IPS DF 4.7 (cell line): Measurements from ENCODE around the gene COLGALT1.
"Not testable (repeated sequence)": the region's sequence is repeated elsewhere in the genome, so short reads cannot be mapped to it uniquely, and the experiment has no call there.

Source experiments
- DNase-seq: peaks from one replicate; pipeline ENCODE4 v3.0.0-alpha.2; 2013; ENCODE audit warnings: low spot score; ENCODE audit errors: extremely low read depth

Gene COLGALT1

DNA sequence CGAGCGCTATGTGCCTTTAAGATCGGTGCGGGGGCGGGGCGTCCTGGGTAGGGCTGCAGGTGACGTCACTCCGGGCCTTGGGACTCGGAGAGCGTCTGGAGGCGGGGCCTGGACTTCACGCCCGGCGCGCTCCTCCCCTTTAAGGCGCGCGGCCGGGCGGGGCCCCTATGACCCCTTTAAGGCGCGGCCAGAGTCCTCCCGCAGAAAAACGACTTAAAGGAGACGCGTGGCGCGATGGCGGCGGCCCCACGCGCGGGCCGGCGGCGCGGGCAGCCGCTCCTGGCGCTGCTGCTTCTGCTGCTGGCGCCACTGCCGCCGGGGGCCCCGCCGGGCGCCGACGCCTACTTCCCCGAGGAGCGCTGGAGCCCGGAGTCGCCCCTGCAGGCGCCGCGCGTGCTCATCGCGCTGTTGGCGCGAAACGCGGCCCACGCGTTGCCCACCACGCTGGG is at the start of gene COLGALT1:
Gene COLGALT1, plus strand, starts transcription at position 170 of the 449 bp plus-strand sequence. Its CDS starts 65 bp downstream, at position 235.
- no peak for DNase-seq

DNA sequence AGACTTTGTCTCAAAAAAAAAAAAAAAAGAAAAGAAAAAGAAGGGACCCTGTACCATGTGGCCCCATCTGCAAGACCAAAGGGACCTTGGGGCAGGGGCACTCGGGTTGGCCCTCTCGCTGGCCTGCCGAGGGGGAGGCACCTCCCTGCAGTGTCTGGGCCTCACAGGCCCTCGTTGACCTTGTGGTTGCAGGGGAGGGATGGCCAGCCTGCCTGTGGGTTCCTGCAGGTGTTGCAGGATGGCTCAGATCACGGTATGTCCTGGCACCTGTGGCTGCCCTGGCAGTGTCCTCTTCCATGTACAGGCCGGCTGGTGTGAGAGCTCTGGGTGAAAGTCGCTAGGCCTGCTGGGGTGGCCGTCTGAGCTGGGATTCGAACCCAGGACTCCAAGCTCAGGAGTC is 48.7 kb upstream of the COLGALT1 start:
- no peak for DNase-seq

DNA sequence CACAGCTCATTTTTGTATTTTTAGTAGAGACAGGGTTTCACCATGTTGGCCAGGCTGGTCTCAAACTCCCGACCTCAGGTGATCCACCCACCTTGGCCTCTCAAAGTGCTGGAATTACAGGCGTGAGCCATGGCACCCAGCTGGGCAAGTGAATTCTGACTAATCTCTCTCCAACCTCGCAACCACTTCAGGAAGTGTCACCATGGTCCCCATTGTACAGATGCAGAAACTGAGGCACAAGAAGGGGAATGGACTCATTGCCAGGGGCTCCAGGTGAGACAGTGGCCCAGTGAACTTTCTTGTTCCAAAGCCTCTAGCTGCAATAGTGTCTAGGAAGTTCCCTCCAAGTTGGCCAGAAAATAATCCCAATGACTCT is 46.9 kb upstream of the COLGALT1 start:
- not testable (repeated sequence) for DNase-seq

DNA sequence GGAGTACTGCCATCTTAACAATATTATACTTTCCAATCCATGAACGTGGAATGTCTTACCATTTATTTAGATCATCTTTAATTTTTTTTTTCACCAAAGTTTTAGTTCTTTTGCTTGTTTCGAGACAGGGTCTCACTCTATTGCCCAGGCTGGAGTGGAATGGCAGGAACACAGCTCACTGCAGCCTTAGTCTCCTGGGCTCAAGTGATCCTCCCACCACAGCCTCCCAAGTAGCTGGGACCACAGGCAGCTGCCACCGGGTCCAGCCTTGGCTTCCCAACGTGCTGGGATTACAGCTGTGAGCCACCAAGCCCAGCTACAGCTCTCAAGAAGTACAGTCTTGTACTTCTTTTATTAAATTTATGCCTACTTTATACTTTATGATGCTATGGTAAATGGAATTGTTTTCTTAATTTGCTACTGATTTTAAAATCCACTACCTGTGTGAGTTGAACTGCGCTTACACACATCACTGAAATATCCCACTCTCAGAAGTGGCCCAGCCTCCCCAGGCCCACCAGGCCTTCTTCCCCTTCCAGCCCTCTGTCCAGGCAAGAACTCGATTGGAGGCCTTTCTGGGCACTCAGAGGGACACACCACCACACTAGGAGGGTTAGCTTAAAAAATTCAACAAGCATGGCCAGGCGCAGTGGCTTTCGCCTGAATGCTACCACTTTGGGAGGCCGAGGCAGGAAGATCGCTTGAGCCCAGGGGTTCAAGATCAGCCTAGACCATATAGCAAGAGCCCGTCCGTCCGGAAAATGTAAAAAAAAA is 45.0 kb upstream of the COLGALT1 start:
- no peak for DNase-seq

DNA sequence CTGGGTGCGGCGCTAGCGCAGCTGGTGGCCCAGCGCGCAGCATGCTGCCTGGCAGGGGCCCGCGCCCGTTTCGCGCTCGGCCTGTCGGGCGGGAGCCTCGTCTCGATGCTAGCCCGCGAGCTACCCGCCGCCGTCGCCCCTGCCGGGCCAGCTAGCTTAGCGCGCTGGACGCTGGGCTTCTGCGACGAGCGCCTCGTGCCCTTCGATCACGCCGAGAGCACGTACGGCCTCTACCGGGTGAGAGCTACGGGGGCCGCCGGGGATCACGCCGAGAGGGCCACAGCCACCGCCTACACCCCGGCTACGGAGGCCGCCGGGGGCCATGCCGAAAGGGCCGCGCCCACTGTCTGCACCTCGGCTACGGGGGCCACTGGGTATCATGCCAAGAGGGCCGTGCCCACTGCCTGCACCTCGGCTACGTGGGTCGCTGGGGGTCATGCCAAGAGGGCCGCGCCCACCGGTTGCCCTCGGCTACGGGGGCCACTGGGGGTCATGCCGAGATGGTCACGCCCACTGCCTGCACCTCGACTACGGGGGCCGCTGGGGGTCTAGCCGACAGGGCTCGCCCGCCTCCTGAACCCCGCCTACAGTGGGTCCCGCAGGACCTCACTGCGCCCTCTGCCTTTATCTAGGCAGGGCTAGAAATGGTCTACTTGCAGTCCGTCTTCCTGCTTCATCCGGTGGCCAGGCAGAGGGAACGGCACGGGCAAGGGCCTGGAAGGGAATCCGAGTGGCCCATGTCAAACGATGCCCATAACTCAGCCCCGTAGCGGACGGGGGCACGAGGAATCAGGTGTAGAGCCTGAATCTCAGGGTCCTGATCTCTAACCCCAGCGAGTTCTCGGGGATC is 43.5 kb upstream of the COLGALT1 start:
- DNase-seq, result no peak

DNA sequence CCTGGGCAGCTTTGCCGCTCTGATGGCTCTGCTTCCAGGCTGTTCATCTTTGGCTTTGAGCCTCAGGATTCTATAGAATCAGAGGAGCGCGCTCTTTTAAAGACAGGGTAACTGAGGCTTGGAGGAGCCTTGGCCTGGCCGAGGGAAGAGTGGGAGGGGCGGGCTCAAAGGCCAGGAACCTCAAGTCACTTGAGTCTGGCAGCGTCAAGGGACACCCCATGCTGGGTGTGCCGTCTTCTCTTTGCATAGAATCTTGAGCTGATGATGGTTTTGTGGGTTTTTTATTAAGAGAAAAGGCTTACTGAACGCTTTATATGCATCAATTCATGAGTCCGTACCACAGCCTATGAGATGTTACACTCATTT is 42.9 kb upstream of the COLGALT1 start:
- no peak for DNase-seq

DNA sequence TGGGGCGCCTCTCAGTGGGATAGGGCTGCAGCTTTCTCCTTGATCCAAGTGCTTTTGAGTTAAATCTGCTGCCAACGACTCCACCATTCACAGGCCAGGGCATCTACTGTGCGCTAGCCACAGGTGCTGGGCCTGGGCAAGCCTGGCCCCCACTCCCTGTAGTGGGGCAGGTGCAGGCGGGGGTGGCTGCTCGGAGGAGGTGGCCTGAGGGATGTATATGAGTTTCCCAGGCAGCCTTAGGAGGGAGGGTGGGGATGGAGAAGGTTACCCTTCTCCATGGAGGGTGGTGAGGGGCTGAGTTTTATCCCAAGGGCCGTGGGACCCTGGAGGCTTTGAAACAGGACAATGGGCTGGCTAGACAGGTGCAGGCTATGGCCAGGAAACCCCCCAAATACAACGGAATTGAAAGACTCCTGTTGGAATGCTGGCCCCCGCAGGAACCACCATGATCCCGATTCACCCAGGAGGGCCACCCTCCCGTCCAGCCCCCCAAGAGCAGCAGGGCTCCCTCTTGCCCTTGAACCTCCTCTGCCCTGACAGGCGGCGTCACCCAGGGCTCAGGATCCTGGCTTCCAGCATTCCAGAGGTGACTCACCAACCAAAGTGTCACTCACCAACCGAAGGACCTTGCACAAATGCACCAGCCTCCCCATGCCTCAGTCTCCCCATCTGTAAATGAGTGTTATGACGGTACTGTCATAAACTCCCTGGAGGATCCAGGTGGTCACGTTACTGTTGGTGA is 39.9 kb upstream of the COLGALT1 start:
- no peak for DNase-seq

DNA sequence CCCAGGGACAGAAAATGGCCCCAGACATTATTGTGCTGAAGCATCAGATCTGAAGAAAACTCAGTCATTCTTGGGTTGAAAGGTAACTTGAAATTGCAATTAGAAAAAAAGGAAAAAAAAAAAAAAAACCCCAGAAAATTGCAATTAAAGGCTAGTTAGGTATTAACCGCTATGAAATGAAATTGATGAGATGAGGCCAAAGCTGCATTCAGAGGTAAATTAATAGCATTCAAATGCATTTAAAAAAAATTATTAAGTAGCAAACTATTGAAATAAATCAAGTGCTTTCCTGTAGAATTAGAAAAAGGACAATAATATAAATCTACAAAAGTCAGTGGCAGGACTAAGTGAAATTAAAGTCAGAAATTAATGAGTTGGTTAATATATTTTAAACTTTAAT is 37.6 kb upstream of the COLGALT1 start:
- no peak for DNase-seq

DNA sequence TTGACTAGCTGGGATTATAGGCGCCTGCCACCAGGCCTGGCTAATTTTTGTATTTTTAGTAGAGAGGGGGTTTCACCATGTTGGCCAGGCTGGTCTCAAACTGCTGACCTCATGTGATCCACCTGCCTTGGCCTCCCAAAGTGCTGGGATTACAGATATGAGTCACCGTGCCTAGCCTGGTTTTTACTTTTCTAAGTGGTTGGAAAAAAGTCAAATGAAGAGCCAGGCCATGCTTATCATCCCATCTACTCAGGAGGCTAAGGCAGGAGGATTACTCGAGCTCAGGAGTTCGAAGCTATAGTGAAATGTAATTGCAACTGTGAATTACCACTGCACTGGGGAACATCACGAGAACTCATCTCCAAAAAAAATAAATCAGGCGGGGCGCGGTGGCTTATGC is 36.8 kb upstream of the COLGALT1 start:
- not testable (repeated sequence) for DNase-seq

DNA sequence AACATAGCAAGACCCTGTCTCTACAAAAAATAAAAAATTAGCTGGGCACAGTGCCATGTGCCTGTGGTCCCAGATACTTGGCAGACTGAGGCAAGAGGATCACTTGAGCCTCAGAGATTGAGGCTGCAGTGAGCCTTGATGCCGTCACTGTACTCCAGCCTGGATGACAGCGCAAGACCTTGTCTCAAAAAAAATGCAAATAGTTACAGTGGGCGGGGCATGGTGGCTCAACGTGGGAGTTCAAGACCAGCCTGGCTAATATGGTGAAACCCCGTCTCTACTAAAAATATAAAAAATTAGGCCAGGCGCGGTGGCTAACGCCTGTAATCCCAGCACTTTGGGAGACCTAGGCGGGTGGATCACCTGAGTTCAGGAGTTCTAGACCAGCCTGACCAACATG is 35.5 kb upstream of the COLGALT1 start:
- no peak for DNase-seq

DNA sequence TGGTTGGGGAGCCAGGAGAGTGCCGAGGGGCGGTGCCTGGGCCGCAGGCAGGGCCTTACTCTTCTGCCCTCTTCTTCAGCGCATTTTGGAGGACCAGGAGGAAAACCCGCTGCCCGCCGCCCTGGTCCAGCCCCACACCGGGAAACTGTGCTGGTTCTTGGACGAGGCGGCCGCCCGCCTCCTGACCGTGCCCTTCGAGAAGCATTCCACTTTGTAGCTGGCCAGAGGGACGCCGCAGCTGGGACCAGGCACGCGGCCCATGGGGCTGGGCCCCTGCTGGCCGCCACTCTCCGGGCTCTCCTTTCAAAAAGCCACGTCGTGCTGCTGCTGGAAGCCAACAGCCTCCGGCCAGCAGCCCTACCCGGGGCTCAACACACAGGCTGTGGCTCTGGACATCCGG is 34.6 kb upstream of the COLGALT1 start:
- no peak for DNase-seq

DNA sequence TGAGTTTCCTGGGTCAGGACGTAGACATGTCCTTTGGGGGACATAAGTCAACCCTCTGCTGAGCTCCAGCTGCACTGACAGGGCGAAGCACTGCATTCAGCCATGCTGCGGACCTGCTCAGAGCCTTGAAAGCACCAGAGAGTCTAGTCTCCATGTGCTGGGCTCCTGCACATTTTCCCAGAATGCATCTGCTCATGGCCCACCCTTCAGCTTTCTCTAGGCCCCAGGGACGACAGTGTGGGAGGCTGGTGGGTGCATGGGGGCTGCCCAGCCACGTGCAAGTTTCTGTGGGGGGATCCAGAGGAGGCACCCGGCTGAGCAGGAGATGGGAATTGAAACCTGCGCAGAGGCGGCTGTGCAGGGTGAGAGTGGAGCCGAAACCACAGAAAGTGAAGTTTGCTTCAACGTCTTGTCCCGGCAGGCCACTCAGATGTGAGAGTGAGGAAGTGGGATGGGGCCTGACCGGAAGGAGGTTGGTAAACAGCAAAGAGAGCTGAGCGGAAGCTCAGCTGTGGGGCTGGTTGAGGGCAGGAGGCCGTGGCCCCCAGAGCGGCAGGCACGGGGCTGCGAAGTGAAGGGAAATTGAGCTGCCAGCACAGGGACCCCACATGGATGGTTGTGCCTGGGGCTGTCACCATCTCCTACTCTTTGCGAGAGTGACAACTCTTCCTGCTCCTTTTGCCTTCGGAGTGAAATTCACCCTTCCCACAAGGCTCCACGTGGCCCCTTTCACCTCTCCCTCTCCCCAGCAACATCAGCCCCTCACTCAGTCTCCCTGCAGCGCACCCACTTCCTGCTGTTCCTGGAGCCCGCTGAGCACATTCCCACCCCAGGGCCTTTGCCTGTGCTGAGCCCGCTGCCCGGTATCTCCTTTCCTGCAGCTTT is 32.2 kb upstream of the COLGALT1 start:
- no peak for DNase-seq

DNA sequence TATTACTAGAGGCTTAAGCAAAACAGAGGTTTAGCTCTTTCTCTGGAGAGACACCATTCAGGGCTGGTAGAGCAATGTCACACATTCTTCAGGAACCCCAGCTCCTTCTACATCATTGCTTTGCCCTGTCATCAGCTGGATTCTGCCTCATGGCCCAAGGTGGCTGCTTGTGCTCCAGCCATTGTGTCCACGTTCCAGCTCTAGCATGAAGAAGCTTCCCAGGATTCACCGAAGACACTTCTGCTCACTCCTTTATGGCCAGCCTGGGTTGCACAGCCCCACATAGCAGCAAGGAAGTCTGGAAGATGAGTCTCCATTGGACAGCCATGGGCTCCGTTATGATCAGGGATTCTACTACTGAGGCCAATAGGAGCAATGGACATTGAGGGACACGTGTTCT is 30.8 kb upstream of the COLGALT1 start:
- no peak for DNase-seq

DNA sequence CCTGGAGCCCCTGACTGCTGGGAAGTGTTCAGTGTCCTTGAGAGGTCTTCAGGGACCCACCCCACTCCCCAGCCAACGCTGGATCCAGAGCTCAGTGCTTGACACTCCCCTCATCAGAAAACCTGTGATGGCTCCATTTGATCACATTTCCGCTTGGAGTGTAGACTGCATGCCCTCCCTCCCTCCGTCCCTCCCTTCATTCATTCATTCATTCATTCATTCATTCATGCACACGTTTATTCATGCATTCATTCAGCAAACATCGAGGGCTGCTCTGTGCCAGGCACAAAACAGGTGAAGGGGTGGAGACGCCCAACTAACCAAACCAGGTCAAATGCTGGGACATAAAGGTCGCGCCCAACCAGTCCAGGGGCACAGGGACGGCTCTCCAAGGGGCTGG is 30.3 kb upstream of the COLGALT1 start:
- no peak for DNase-seq

DNA sequence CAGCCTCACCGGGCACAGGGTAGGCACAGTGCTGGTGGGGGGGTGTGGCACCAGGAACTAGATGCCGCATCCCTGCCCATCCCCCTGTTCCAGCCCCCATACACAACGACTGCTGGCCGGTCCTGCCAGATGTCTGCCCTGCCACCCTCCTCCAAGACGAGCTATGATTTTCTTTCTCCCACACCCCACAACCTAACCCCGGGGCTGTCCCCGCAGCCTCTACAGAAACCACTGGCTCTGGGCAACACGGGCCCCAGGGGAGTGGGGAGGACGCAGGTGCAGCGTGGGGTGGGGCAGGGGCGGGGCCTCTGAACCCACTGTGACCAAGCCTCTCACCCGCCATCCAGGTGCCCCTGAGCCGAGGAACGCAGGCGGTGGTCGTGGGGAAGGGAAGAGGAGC is 28.5 kb upstream of the COLGALT1 start:
- DNase-seq, result no peak

DNA sequence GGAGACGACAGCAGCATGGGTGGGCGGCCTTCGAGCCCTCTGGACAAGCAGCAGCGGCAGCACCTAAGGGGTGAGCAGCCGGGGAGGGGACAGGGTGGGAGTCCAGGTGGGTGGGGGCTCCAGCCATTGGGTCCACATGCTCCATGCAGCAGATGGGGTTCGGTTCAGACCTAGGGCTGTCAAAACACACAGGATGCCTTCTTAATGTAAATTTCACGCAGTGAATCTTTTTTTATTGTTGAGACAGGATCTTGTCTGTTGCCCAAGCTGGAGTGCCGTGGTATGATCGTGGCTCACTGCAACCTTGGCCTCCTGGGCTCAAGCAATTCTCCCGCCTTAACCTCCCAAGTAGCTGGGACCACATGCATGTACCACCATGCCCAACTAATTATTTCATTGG is 28.1 kb upstream of the COLGALT1 start:
- no peak for DNase-seq

DNA sequence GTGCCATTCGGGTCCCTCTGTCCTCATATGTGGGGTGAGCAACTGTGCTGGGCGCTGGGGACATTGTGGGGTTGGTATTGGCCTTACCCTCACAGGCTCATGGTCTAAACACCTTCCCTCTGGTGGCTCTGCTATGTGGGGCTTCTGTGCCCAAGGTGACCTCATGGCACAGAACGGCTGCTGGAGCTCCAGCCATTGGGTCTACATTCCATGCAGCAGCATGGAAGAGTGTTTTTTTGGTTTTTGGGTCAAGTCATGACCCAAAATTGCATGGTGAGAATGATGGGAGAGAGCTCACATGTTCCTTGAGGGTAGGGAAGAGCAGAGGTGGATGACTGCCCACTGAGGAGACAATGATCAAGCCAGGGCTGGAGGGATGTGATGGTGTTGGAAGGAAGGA is 26.8 kb upstream of the COLGALT1 start:
- no peak for DNase-seq

DNA sequence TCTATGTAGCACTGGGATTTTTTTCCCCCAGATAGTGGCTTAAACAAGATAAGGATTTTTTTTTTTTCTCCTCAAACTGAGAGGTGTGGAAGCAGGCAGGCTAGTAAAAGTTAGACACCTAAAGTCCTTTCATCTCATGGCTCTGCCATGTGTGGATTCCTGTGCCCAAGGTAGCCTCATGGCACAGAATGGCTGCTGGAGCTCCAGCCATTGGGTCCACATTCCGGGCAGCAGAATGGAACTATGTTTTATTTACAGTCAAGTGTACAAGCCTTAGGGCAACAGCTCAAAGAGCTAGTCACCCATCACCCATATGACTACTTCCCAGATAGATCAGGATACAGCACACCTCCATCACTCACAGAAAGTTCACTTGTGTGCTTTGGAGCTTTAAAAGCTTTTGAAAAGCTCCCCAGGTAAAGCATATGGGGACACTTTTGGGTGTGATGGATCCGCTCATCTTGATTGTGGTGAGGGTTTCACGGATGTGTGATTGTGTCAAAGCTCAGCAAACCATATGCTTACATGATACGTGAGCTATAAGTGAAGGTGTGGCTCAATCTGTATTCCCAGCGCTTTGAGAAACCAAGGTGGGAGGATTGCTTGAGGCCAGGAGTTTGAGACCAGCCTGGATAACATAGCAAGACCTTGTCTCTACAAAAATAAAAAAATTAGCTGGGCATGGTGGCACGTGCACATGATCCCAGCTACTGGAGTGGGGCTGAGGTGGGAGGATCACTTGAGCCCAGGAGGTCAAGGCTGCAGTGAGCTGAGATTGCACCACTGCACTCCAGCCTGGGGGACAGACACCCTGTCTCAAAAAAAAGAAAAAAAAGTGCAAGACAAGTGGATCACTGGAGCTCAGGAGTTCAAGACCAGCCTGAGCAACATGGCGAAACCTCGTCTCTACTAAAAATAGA is 25.9 kb upstream of the COLGALT1 start:
- no peak for DNase-seq

DNA sequence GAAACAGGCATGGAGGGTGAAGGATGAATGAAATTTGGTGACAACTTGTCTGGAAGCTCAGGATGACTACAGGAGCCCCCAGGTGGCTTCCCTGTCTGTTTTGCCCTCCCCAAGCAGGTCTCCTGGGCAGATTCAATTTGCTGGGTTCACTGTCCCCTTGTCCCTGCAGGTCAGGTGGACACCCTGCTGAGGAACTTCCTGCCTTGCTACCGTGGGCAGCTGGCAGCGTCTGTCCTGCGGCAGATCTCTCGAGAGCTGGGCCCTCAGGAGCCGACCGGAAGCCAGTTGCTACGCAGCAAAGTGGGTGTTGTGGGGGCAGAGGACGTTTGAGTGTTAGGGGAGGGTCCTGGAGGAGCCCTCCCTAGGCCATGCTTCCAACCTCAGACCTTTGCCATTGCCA is 24.9 kb upstream of the COLGALT1 start:
- DNase-seq, result no peak

DNA sequence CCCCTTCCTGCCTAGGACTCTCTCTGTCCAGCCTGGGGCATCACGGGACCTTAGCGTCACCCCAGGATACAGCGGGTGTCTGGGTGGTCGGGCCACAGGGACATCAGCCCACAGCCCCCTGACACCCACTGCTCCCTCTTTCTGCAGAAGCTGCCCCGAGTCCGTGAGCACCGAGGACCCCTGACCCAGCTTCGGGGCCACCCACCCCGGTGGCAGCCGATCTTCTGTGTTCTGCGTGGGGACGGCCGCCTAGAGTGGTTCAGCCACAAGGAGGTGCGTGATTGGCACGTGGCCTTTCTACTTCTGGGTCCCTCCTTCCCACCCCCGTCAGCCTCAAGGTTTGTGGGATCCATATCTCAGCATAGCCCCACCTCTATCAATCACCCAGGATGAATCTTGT is 23.3 kb upstream of the COLGALT1 start:
- no peak for DNase-seq
